Caco-2 (cell line): ENCODE measurements around the gene CPLX1. TPM values are rescaled to one million over a fixed set of nuclear protein-coding genes. Genes with fewer than 3 reads are reported as not detected.
A peak's percentile ranks its signal among the peaks of the same experiment; 100 is the strongest.

Experiments
- BruUV-seq: library from RNA; stranded (reverse); fragments of 400-500 nt; replicated peaks from 2 replicates; lab custom pipeline; 2021; lab: Mats Ljungman, UMichigan
- CTCF ChIA-PET: fragments of 300-600 bp; sonication (Branson Sonifier 250); formaldehyde crosslinking; loops from one replicate; lab custom pipeline; 2022; ENCODE audit warnings: antibody characterized with exemption; lab: Charles Lee
- POLR2A ChIA-PET: fragments of 300-600 bp; sonication (Branson Sonifier 250); formaldehyde crosslinking; loops from one replicate; lab custom pipeline; 2022; ENCODE audit warnings: antibody characterized with exemption; lab: Charles Lee
- DNase-seq, 2 experiments: peaks; one replicate each; pipeline versions ENCODE4 v3.0.0 to v3.0.0-alpha.2; 2020 to 2022
- H3K27me3 ChIP-seq: replicated peaks from 2 replicates; pipeline ENCODE4 v1.6.0; 2011; ENCODE audit warnings: low read length; ENCODE audit not compliant: control insufficient read depth, insufficient read depth
- H3K36me3 ChIP-seq: 2 replicates; pipeline ENCODE4 v1.5.1; 2011; ENCODE audit warnings: low read length; ENCODE audit not compliant: control insufficient read depth, insufficient read depth
- H3K4me1 ChIP-seq: fragments of 250-450 bp; sonication (Bioruptor Pico); 2 replicates; pipeline ENCODE4 v1.5.1; 2020; ENCODE audit warnings: mild to moderate bottlenecking
- H3K4me3 ChIP-seq: 2 replicates; pipeline ENCODE4 v1.5.1; 2011; ENCODE audit warnings: low read depth, mild to moderate bottlenecking, control low read depth, low read length
- H3K9me3 ChIP-seq: fragments of 250-450 bp; sonication (Bioruptor Pico); 2 replicates; pipeline ENCODE4 v1.5.1; 2020; ENCODE audit warnings: mild to moderate bottlenecking, moderate library complexity
- H3K27ac Mint-ChIP-seq: one replicate; pipeline ENCODE4 v1.8.0; 2022; ENCODE audit warnings: mixed read lengths; ENCODE audit not compliant: unreplicated experiment
- H3K27me3 Mint-ChIP-seq: one replicate; pipeline ENCODE4 v1.8.0; 2022; ENCODE audit warnings: mixed read lengths; ENCODE audit not compliant: insufficient read depth, unreplicated experiment
- H3K36me3 Mint-ChIP-seq: one replicate; pipeline ENCODE4 v1.8.0; 2022; ENCODE audit warnings: mild to moderate bottlenecking, mixed read lengths; ENCODE audit not compliant: insufficient read depth, unreplicated experiment
- H3K4me1 Mint-ChIP-seq: one replicate; pipeline ENCODE4 v1.8.0; 2022; ENCODE audit warnings: low read depth, mixed read lengths; ENCODE audit not compliant: unreplicated experiment
- H3K4me3 Mint-ChIP-seq: one replicate; pipeline ENCODE4 v1.8.0; 2022; ENCODE audit warnings: mild to moderate bottlenecking, moderate library complexity, mixed read lengths; ENCODE audit not compliant: unreplicated experiment
- H3K9me3 Mint-ChIP-seq: one replicate; pipeline ENCODE4 v1.8.0; 2022; ENCODE audit warnings: mixed read lengths; ENCODE audit not compliant: unreplicated experiment
- CTCF ChIP-seq, 2 experiments: fragments of 200-600 bp in 1 of 2; IDR thresholded peaks; 1 replicate in 1 of 2; 2 replicates in 1 of 2; pipeline versions ENCODE4 v1.5.1 to v1.8.0; 2011 to 2022; ENCODE audit warnings: antibody characterized with exemption in 1 of 2, control low read depth in 1 of 2, inconsistent platforms in 1 of 2, low read depth in 1 of 2, low read length in 1 of 2, mild to moderate bottlenecking in 1 of 2, moderate library complexity in 1 of 2; ENCODE audit not compliant: insufficient read depth in 1 of 2, severe bottlenecking in 1 of 2, unreplicated experiment in 1 of 2
- intact Hi-C: fragments of 100-400 bp; cut with micrococcal nuclease; formaldehyde crosslinking; loops from one replicate; pipeline ENCODE4 v1.10.0; 2022; ENCODE audit not compliant: unreplicated experiment
- total RNA-seq: library from RNA; stranded (reverse); gene quantifications from 2 replicates; pipeline ENCODE4 v1.2.3, GENCODE V29; 2022

CPLX1 gene
- total RNA-seq, 1 experiment from 2014 or later, result 20.9 TPM

- Histone ChIP-seq H3K4me1 (peaks cover 6% of the 10 kb centered on the region), H3K4me3 (no peak overlapping the region), H3K9me3 (no peaks in the 10 kb centered on the region), H3K36me3 (no peaks in the 10 kb centered on the region), H3K27me3 (no peaks in the 10 kb centered on the region)
- Mint-ChIP-seq H3K27ac (no peak overlapping the region), H3K4me1 (peaks cover 36% of the 10 kb centered on the region), H3K36me3 (peaks cover 68% of the 10 kb centered on the region), H3K9me3 (no peaks in the 10 kb centered on the region), H3K27me3 (no peaks in the 10 kb centered on the region), H3K4me3 (no peak overlapping the region)
- no TSS peak for BruUV-seq
- CTCF ChIA-PET, result no interaction called here
- POLR2A ChIA-PET, result no interaction called here
- no peak for DNase-seq
- TF ChIP-seq CTCF (IDR thresholded peaks at IDR 0.05; ENCODE audit: insufficient read depth in 1 of 2, low read depth in 1 of 2, low read length in 1 of 2, severe bottlenecking in 1 of 2, unreplicated experiment in 1 of 2), result no peak
- intact Hi-C loops, result no loop called here
Observed at GRCh38 chr4:786074-786741, 39.7 kb downstream of the CPLX1 start.

GRCh38 chr4:785332-786073, 40.4 kb downstream of the CPLX1 start:
- Mint-ChIP-seq H3K27me3 (no peaks in the 10 kb centered on the region), H3K9me3 (no peaks in the 10 kb centered on the region), H3K27ac (peak overlapping the region; percentile 75), H3K4me1 (peaks cover 30% of the 10 kb centered on the region), H3K4me3 (no peak overlapping the region), H3K36me3 (peaks cover 70% of the 10 kb centered on the region)
- ChIA-PET CTCF (no interaction called here), POLR2A (no interaction called here)
- TF ChIP-seq CTCF (IDR thresholded peaks at IDR 0.05; ENCODE audit: insufficient read depth in 1 of 2, low read depth in 1 of 2, low read length in 1 of 2, severe bottlenecking in 1 of 2, unreplicated experiment in 1 of 2), result no peak
- H3K4me3 ChIP-seq, result no peak overlapping the region
- intact Hi-C loops, result no loop called here
- no peaks in the 10 kb centered on the region for H3K36me3 ChIP-seq
- no peak for DNase-seq
- no peaks in the 10 kb centered on the region for H3K27me3 ChIP-seq
- BruUV-seq, result no TSS peak
- no peaks in the 10 kb centered on the region for H3K9me3 ChIP-seq
- peaks cover 6% of the 10 kb centered on the region for H3K4me1 ChIP-seq

GRCh38 chr4:784401-785331, 41.3 kb downstream of the CPLX1 start:
- Histone ChIP-seq H3K4me3 (no peak overlapping the region), H3K4me1 (peaks cover 11% of the 10 kb centered on the region), H3K27me3 (no peaks in the 10 kb centered on the region), H3K36me3 (peaks cover under 1% of the 10 kb centered on the region; the same call in 1 of the 2 replicates), H3K9me3 (no peaks in the 10 kb centered on the region)
- intact Hi-C loops, result no loop called here
- ChIA-PET CTCF (no interaction called here), POLR2A (interaction anchor here (0.5 kb wide), 1 partner anchor 505 kb away, joined by 5 read pairs; the partner anchor contains the start of gene MAEA)
- no TSS peak for BruUV-seq
- H3K4me1 Mint-ChIP-seq, result peaks cover 29% of the 10 kb centered on the region
- H3K4me3 Mint-ChIP-seq, result peak overlapping the region; percentile 90
- no peak for DNase-seq
- H3K27ac Mint-ChIP-seq, result peak overlapping the region; percentile 75
- H3K27me3 Mint-ChIP-seq, result no peaks in the 10 kb centered on the region
- H3K9me3 Mint-ChIP-seq, result no peaks in the 10 kb centered on the region
- peaks cover 73% of the 10 kb centered on the region for H3K36me3 Mint-ChIP-seq
- TF ChIP-seq CTCF (IDR thresholded peaks at IDR 0.05; ENCODE audit: insufficient read depth in 1 of 2, low read depth in 1 of 2, low read length in 1 of 2, severe bottlenecking in 1 of 2, unreplicated experiment in 1 of 2), result no peak
